MM.1S (cell line): Measurements from ENCODE around the gene OBP2B.

ENCODE experiments used
- EZH2 ChIP-seq: fragments of 300-600 bp; sonication (generic); optimal IDR thresholded peaks from 2 replicates; pipeline ENCODE3; 2017; ENCODE audit warnings: low read depth, mild to moderate bottlenecking, antibody characterized with exemption, low read length, mixed read lengths
- EZH2phosphoT487 ChIP-seq: fragments of 300-600 bp; sonication (generic); IDR thresholded peaks from 2 replicates; pipeline ENCODE4 v1.6.1; 2018; ENCODE audit warnings: antibody characterized with exemption, low read length
- TF ChIP-seq, protein P1 (sequence below): fragments of 300-600 bp; sonication (generic); IDR thresholded peaks from 2 replicates; pipeline ENCODE4 v1.5.1; 2016; ENCODE audit warnings: antibody characterized with exemption, low read length, mixed read lengths

DNA sequence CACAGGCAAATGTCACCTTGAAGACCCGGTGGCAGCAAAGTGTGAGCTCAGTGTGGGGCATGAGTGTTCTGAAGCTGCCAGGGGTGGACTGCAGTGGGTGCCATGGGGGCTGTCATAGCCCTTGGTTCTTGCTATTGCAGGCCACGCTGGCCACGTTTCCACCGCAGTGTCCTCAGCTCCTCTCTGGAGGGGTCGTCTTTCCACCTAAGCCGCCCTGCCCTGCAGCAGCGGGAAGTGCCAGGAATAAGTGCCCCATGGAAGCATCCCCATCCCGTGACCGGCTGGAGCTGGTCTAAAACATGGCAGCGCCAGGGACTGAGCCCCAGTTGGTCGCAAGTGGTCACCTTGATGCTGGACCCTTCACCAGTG, 6.9 kb downstream of the OBP2B start:
- TF ChIP-seq, protein P1, sequence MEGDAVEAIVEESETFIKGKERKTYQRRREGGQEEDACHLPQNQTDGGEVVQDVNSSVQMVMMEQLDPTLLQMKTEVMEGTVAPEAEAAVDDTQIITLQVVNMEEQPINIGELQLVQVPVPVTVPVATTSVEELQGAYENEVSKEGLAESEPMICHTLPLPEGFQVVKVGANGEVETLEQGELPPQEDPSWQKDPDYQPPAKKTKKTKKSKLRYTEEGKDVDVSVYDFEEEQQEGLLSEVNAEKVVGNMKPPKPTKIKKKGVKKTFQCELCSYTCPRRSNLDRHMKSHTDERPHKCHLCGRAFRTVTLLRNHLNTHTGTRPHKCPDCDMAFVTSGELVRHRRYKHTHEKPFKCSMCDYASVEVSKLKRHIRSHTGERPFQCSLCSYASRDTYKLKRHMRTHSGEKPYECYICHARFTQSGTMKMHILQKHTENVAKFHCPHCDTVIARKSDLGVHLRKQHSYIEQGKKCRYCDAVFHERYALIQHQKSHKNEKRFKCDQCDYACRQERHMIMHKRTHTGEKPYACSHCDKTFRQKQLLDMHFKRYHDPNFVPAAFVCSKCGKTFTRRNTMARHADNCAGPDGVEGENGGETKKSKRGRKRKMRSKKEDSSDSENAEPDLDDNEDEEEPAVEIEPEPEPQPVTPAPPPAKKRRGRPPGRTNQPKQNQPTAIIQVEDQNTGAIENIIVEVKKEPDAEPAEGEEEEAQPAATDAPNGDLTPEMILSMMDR: no peak
- TF ChIP-seq EZH2 (no peak), EZH2phosphoT487 (no peak)
